ENCODE results near the gene HYAL2.
"Not testable (repeated sequence)": the region's sequence is repeated elsewhere in the genome, so short reads cannot be mapped to it uniquely, and the experiment has no call there.

HYAL2 gene

DNA sequence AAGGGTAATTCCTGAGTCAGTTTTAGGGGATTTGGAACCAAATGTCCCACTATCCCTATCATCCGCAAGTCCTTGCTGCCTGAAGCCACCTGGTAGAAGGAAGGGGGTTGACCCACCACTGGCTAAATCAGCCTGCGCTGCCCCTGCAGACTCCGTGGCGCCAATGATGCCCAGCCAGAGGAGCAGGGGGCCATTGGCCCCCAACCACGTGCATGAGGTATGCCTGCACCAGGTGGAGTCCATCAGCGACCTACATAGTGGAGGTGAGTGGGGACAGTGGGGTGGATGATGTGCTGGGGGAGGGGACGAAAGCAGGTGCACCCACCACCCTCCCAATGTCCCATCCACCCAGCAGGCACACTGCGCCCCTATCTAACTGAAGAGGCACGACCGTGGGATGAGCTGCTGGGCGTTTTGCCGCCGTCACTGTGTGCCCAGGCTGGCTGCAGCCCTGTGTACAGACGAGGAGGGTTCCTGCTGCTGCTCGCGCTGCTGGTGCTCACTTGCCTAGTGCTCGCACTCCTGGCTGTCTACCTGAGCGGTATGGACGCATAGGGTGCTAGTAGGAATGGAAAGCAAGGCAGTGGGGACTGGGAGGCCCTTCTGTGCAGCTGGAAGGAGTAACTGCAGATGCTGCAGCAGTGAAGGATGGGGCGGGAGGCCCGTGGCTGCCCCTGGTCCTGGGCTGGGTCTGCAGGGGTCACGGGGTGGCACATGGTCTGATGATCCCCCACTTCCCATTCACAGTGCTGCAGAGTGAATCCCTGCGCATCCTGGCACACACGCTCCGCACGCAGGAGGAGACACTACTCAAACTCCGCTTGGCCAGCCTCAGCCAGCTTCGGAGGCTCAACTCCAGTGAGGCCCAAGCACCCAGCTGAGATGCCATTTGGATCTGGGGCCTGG is 36.0 kb downstream of the HYAL2 start:
- DNase-seq (ENCODE audit: low read depth) = no peak
- H3K4me3 ChIP-seq (ENCODE audit: control insufficient read depth, low read depth, low read length) = no peak overlapping the region
- TF ChIP-seq, protein P1, sequence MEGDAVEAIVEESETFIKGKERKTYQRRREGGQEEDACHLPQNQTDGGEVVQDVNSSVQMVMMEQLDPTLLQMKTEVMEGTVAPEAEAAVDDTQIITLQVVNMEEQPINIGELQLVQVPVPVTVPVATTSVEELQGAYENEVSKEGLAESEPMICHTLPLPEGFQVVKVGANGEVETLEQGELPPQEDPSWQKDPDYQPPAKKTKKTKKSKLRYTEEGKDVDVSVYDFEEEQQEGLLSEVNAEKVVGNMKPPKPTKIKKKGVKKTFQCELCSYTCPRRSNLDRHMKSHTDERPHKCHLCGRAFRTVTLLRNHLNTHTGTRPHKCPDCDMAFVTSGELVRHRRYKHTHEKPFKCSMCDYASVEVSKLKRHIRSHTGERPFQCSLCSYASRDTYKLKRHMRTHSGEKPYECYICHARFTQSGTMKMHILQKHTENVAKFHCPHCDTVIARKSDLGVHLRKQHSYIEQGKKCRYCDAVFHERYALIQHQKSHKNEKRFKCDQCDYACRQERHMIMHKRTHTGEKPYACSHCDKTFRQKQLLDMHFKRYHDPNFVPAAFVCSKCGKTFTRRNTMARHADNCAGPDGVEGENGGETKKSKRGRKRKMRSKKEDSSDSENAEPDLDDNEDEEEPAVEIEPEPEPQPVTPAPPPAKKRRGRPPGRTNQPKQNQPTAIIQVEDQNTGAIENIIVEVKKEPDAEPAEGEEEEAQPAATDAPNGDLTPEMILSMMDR (conservative IDR thresholded peaks at IDR 0.05; ENCODE audit: control insufficient read depth, insufficient read depth, low read depth, low read length) = no peak

- not testable (repeated sequence) for DNase-seq (ENCODE audit: low read depth); H3K4me3 ChIP-seq (ENCODE audit: control insufficient read depth, low read depth, low read length)
Observed at GRCh38 chr3:50284121-50284520, 38.4 kb downstream of the HYAL2 start.

DNA sequence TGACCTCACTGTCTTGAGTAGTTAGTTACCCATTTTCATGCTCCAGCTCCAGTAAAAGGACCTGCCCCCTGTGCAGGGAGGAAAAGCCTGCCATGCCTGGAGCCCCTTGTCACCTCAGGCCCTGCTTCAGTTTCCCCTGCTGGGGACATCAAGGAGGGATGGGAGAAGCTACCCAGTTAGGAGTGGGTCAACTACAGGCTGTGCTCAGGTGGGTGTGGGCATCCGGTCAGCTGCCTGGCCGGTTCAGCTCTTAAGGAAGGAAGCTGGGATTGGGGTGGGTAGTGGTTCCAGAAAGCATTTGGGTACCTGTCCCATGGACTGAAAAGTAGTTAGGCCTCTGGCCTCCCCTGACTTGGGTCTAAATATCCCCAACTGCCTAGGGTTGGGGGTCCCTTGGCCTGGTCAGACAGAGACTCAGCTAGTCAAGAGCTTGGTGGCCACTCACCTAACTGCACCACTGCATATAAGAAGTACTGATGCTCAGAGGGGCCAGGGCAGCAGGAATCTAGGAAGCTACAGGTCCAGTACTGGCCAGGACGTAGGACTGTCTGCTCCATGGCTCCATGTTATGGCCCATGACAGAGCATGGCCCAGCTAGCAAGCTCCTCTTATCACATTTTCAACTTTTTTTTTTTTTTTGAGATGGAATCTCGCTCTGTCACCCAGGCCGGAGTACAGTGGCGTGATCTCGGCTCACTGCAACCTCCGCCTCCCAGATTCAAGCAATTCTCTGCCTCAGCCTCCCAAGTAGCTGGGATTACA is 43.1 kb downstream of the HYAL2 start:
- TF ChIP-seq, protein P1 (conservative IDR thresholded peaks at IDR 0.05; ENCODE audit: control insufficient read depth, insufficient read depth, low read depth, low read length) = no peak
- no peak for DNase-seq (ENCODE audit: low read depth)
- H3K4me3 ChIP-seq (ENCODE audit: control insufficient read depth, low read depth, low read length) = no peak overlapping the region

GRCh38 chr3:50278880-50279224 is 43.7 kb downstream of the HYAL2 start, which contains the start of gene LSMEM2:
TSS of gene LSMEM2 (plus strand) at chr3:50279087. CDS start at chr3:50279114, 27 bp downstream.
- TF ChIP-seq, protein P1 (conservative IDR thresholded peaks at IDR 0.05; ENCODE audit: control insufficient read depth, insufficient read depth, low read depth, low read length) = no peak
- no peak within 1 kb of the TSS for H3K4me3 ChIP-seq (ENCODE audit: control insufficient read depth, low read depth, low read length)
- DNase-seq (ENCODE audit: low read depth) = no peak

GRCh38 chr3:50278123-50278879 is 44.2 kb downstream of the HYAL2 start:
- no peak for DNase-seq (ENCODE audit: low read depth)
- TF ChIP-seq, protein P1 (conservative IDR thresholded peaks at IDR 0.05; ENCODE audit: control insufficient read depth, insufficient read depth, low read depth, low read length) = no peak
- H3K4me3 ChIP-seq (ENCODE audit: control insufficient read depth, low read depth, low read length) = no peak overlapping the region

DNA sequence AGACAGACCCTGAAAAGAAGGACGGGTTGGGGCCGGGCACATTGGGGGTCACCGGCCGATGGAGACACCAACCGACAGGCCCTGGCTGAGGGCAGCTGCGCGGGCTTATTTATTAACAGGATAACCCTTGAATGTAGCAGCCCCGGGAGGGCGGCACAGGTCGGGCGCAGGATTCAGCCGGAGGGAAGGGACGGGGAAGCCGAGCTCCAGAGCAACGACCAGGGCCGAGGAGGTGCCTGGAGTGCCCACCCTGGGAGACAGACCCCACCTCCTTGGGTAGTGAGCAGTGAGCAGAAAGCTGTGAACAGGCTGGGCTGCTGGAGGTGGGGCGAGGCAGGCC is 45.8 kb downstream of the HYAL2 start:
- no peak for DNase-seq (ENCODE audit: low read depth)
- TF ChIP-seq, protein P1 (conservative IDR thresholded peaks at IDR 0.05; ENCODE audit: control insufficient read depth, insufficient read depth, low read depth, low read length) = no peak
- H3K4me3 ChIP-seq (ENCODE audit: control insufficient read depth, low read depth, low read length) = no peak overlapping the region
